COLO829 (cell line): ENCODE data around the gene MCM8.
A peak's percentile ranks its signal among the peaks of the same experiment; 100 is the strongest.

Experiments
- DNase-seq: peaks from one replicate; pipeline ENCODE4 v3.0.0; 2012; ENCODE audit warnings: low spot score

MCM8 gene

DNA sequence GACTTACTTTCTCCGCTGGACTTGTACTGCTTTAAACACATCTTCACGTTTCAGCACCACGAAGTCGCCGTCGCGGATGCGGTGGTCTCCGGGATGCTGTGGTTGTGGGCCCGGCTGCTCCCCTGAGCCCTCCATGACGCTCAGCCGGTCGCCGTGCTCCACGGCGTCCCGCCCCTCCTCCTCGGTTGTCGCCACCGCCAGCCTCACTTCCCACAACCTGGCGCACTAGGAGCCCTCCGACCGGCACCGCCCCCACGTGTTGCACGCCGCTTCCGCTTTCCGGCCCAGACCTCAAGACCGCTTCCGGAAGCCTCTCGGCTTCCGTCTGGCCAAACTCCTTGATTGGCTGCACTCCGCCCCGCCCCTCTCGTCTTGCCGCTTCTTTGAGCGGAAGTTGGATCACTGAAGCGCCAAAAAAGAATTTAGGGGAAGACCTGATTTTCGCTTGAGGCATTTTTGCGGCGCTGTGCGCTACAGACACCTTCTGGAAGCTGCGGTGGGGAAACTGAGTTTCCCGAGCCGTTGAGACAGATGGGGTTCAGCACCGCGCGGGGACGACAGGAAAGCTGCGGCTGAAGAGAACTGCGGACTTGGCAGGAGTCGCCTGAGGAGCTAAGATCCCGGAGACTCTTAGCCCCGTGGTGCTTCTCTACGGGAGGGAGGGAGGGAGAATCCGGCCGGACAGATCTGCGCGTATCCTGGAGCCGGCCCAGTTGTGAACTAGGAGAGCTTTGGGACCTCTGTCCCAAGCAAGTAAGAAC lies at the start of gene MCM8, which contains the start of gene TRMT6:
Gene MCM8 (plus strand): TSS at position 382 of the 761 bp plus-strand sequence. CDS start 1,364 bp downstream, outside the sequence.
Gene TRMT6 (minus strand): TSS at position 263 of the 761 bp plus-strand sequence. CDS start 128 bp downstream, at position 135.
- DNase-seq: peak; percentile 96

DNA sequence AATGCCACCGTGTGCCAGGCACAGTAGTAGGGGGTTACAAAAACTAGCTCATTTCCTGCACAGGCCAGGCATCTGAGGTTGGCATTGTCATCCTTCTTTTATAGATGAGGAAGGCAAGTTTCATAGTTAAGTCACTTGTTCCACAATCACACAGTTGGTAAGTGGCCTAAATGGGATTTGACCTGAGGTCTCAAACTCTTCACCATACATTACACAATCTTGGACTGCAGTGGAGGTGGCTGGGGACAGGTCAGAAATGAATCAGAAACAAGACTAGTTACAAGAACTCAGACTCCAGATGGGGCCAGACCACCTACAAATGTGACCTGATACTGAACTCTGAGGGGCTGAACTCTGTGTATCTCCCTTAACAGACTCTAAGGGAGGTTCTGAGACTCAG lies 49.5 kb upstream of the MCM8 start:
- DNase-seq: no peak

DNA sequence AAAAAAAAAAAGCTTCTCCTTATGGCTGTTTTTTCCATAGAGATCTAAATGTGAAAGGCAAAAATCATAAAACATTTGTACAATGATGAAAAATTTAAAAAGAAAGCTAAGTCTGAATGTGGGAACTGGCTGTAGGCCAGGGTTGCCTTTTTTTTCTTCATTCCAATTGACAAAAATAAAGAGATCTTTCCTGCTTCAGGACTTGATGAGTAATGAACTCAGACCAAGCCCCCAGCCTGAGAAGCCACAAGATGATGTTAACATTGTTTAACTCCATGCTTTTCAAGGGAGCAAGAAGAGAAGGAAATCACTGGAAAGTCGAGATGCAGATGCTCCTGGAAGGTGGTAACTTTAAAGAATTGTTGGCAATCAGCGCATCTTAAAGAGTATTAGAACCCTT lies 41.5 kb upstream of the MCM8 start:
- DNase-seq: no peak

DNA sequence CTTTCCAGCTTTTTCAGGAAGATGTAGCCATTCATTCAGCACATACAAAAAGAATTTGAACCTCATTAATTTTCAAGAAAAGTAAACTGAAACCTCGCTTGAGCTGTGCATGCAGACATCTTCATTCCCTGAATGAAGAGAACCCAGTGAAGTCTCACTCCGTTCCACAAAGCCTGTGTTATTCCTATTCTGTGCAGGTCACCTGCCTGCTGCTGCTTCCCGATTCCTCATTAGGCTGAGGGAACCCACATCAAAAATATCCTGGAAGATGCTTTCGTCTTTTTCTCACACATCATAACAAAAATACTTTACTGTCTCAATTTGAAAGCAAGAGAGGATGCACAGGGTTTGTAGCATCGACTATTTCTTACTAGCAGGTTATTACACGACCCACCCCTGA lies 40.3 kb upstream of the MCM8 start:
- no peak for DNase-seq

DNA sequence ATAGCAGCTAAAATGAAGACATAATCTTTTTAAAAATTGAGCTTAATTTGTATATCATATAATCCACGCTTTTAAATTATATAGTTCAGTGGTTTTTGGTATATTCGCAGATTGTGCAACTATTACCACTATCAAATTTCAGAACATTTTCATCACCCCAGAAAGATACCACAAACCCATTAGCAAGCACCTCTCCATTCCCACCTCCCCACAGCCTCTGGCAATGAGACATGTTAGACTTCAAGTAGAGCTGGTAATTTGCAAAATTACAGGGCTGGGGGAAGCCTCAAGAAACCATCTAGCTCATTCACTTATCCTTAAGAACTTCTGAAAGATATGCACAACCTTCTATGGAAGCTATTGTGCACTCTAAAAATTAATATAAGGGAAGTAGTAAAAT lies 37.3 kb upstream of the MCM8 start:
- no peak for DNase-seq

DNA sequence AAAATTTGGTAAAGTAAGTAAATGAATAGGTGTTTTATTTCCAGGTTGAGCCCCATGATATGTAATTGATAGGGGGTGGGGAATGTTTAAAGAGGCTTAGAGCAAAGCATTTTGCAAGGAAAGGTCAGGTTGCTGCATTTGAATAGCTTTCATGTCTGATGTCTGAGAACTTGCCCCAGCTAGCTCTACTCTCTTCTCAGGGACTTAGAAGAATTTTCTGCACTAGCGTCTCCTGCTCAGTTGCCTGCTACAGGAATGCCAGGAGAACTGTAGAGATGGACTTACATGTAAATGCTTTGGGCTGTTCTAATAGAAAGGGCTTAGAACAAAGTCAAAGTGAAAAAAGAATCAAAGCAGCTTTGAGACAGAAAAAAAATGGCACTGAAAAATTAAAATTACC lies 35.6 kb upstream of the MCM8 start:
- DNase-seq: no peak

DNA sequence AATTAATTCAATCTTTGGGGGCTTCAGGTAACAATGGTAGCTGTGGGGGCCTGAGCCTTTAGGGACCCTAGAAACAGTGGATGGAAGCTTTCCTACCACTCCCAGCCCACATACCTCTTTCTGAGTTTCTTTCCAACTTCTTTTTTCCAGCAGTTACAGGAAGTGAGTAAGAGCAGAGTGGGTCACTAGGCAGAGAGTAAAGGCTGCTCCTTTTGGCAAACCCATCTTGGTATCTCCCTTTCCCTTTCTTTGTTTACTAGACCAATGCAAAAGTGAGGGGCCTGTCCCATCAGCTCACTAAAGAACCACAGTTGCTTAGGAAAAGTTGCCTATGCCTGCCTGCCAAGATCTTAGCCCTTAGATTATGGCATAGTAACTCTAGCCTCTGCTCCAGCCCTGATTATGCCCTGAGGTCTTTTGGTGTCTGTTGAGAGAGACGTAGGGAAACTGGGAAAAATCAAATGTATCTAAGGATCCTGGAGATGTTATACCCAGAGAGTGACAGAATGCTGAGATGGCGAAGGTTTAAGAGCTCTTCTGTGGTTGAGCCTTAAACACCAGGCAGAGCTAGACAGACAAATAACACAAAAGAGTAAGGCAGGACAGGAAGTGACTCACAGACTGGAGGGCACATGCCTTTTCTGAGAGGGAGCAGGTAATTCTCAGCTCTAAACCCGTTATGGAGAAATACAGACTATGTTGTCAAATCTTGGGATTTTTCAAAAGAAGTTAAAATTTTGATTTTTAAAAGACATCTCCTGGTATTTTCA lies 31.4 kb upstream of the MCM8 start:
- peak; percentile 91 for DNase-seq

DNA sequence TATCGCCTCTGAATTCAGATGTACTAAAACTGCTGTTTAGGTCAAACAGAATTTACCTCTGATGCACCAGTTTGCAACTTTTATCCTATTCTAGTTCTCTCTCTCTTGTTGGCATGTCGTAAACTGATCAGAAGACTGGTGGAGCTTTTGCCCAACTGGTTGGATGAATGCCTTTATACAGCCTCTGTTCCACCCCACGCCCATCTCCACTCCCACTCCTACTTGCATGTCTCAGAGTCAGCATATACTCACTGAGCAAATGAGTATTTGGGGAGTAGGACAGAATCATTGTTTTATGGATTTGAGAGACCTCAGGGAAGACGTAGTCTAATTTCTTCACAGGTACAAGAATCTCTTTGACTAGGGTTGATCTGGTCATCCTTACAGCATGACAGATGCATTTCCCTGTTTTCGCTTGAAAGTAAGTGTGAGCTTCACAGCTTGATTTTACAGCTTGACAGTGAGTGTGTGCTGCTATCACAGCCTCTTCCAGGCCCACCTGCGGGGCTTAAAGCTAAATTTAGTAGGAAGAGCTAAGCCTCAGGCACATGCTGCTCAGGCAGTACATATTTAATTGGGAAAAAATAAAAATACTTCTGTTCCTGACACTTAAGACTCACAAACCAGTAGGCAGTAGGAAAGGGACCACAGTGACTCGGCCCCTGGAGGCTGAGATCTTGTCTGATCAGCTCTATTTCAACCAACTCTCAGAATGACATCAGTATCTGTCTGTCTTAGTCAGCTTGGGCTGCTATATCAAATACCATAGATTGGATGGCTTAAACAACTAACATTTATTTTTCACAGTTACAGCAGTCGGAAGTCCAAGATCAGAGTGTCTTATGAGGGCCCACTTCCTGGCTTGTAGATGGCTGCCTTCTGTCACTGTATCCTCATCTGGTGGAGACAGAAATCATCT lies 30.6 kb upstream of the MCM8 start:
- DNase-seq: peak; percentile 36

DNA sequence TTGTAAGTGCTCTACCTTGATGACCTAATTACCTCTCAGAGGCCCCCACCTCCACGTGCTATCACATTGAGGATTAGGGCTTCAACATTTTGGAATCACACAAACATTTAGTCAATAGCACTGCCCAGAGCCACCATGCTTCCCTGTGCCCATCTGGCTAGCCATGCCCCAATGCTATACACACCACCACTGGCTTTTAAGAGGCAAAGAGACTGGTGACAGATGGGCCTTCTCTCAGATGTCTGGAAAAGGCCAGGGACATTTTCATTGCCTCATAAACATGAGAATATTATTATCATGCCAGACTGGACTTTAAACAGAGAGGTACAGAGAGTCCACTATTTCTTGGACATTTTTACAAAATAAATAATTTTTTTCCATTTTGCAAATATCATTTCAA lies 29.9 kb upstream of the MCM8 start:
- DNase-seq: no peak

DNA sequence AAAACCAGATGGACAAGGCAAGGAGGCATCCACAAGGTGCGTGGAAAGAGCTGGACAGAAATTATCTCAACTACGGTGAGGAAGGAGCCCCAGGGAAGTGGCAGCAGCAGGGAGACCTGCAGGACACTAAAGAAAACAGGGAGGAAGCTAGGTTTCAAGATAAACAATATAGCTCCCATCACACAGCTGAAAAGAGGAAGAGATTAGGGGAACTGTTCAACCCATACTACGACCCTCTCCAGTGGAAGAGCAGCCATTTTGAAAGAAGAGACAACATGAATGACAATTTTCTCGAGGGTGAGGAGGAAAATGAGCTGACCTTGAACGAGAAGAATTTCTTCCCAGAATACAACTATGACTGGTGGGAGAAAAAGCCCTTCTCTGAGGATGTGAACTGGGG lies 27.0 kb upstream of the MCM8 start:
- DNase-seq: no peak

DNA sequence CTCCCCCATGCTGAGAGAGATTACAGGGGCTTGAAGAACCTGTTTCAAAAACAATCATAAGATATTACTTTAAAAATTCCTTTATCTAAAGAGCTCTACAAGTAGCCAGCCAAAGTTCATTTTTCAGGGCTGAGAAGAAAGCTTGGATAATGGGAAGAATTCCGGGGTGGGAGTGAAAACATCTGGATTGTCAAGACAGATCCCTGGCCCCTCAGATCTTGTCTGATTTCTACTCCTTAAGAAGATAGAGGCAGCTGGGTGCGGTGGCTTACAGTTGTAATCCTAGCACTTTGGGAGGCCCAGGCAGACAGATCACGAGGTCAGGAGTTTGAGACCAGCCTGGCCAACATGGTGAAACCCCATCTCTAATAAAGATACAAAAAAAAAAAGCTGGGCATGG lies 24.9 kb upstream of the MCM8 start:
- DNase-seq: no peak

DNA sequence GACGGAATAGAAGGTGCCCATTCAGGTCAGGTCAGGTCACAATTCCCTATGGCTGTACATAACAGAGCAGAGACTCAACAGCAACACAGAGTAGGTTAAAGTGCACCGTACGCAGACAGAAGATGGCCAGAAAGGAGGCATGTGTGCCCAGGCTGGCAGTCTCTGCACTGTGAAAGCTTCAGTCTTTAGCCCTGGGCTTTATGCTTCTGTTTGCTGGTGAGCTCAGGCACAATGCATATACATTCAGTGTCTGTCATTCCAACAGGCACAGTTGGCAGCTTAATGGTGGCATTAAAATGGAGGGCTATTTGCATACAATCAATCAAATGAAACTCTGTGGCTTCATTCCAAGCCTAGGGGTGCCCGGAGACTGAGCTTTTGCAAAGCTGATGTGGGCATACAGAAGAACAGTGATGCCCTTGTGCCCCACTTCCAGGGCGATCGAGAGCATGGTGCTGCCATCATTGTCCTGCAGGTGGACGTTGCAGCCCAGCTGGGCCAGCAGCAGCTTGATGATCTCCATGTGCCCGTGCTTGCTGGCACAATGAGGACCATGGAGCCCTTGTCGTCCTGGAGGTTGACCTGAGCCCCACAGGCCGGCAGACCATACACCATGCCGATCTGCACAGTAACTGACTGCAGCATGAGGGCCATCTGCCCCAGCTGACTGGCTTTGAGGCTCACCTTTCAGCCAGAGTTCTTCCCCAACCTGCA lies 22.5 kb upstream of the MCM8 start:
- no peak for DNase-seq

DNA sequence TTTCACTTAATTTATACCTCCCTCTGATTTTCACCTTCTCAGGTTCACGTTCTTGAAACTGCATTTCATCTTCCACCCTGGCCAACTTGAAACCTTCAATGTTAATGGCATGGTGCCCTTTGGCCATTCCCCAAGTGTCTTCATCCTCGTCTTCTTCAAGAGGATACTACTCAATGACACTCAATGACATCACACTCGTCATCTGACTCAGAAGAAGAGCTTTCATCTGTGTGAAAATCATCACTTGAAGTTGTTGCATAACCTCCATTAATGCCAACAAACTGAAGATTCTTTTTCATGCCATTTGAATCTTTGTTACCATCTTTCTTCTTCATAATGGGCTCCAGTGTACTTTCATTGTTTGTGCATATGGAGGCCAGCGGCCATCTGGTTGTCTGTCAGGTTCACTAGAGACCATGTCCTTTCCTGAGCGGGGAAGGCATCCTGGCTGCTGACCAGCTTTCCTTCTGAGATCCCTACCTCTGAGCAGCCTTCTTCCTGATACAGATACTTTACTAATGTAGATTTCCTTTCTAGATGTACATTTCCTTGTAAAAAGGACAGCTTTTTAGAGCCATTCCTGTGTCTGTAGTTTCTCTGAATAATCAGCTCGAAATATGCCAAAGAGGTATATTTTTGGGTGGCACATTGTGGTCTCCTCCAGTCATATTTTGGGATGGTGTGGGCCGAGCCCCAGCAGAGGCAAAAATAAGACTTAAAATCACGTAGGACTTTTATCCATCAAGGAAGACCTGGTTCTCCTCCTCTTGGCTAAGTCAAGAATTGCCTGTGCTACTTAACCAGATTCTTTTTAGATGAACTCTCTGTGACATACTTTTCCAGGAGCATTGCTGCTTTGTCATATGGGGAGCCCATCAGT lies 21.4 kb upstream of the MCM8 start:
- no peak for DNase-seq

DNA sequence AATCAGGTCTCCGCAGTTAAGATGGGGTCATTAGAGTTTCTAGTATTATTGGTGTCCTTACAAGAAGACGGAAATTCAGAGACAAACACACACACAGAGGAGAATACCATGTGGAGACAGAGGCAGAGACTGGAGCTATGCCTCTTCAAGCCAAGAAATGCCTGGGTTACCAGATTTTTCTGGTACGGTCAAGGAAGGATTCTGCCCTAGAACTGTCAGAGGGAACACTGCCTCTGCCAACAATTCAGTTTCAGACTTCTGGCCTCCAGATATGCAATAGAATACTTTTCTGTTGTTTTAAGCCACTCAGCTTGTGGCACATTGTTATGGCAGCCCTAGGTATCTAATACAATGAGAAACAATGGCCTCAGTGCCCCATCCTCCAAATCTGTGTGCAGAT lies 19.0 kb upstream of the MCM8 start:
- DNase-seq: no peak

DNA sequence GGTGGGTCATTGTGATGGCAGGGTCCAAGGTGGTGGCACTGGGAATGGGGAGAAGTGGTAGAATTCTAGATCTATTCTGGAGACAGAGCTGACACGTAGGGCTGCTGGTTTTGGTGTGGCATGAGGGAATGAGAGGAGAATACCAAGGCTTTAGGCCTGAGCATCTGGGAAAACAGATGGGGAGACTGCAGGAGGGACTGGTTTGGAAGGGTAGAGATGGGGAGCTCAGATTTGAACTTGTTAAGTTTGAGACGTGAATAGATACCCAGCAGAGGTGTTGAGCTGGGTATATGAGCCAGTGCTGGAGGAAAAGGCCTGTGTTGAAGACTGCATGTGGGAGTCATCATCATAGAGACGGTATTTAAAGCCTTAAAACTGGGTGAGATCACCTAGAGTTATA lies 17.7 kb upstream of the MCM8 start:
- no peak for DNase-seq

DNA sequence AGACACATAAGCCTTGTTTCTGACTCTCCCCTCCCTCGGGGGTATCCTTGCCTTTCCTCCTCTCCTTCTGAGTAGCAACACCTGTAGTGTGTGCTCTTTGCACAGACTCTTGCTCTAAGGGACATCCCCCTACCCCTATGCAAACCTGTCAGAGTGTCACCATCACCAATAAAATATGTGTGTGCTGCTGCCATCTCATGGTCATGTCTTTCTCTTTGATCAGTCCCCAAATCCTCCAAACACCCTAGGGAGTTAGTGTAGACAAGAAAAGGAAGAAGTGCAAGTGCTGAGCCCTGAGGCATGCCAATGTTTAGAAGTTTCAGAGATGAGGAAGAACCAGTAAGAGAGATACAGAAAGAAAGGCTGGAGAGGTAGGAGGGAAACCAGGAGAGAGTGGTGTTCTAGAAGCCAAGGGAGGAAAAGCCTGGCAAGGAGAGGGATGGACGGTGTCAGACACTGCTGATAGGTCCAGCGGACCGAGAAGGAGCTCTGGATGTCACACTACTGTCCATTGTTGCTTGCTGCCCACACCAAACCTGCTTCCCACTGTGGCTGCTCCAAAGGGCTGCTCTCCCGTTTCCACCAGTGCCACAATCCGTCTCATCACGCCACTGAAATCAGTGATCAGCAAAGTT lies 16.5 kb upstream of the MCM8 start:
- DNase-seq: no peak

DNA sequence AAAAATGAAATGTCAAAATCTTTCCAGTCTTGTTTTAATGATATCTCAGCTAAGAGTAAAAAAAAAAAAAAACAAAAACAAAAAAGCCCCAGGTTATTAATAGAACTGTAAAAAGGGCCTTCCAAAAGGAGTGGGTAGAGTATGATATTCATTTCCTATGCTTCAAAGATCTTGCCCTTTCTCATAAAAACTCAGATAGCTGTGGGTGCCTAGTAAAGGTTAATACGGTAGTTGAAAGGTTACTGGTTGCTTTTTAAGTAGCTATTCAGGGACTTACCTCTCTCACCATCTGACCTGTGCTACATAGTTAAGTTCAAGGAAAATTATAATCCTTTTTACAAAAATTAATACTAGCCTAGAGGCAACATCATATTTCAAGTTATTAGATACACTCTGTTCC lies 15.1 kb upstream of the MCM8 start:
- DNase-seq: no peak

DNA sequence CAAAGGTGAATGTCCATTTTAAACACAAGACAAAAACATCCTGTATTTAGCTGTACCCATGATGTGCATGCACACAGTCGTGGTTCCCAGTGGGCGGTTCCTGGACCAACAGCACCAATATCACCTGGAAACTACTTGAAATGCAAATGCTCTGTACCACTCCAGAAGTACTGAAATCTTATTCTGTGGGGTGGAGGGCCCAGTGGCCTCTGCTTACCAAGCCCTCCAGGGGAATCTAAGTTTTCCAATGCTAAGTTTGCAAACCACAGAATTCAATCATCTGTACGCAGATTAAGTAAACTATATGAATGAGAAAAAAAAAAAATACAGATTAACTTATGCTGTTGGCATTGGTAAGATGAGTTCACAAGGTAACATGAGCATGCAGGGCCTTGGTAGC lies 14.2 kb upstream of the MCM8 start:
- no peak for DNase-seq

DNA sequence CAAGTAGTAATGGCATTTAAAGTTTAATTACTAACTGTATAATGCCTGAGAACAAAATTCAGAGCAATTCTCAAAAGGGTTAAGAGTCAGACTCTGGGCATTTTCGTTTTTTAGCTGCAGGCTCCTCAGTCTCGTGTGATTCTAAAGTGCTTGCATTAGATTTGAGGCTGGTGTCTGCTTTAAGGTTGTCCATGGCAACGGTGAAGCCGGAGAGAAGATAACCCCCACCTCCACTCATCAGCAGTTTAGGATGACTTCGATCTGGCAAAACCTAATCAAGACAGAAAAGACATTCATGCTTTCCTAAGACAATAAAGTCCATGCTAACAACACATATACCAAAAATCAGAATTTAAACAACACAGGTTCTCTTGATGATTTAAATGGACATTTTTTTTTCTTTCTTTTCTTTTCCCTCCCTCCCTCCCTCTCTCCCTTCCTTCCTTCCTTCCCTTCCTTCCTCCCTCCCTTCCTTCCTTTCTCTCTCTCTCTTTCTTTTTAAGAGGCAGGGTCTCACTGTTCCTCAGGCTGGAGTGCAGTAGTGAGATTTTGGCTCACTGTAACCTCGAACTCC lies 11.9 kb upstream of the MCM8 start:
- no peak for DNase-seq

DNA sequence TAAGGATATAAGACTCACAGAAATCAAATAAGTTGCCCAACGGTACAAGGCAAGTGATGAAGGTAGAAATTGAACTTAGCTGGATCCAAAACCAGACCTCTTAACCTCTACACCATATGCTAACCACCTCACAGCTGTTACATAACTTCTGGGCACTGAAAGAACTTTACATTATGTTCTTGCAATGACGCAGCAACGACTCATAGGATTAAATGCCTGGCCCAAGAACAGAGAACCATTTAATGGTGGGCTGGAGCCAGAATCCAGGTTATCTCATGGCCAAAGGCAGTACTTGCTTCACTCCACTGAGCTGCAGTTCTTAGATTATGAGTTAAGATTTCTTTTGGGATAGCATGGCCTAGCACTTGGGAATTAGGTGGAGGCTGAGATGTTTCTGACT lies 4.5 kb upstream of the MCM8 start:
- peak; percentile 59 for DNase-seq
